Spleen (tissue), 11 donors: Measurements from ENCODE around the gene PSMB7. TPM values are rescaled to one million over a fixed set of nuclear protein-coding genes. Genes with fewer than 3 reads are reported as not detected.

Source experiments
- DNase-seq: peaks from one replicate; pipeline ENCODE4 v3.0.0-alpha.2; 2020
- H3K27ac ChIP-seq, 8 donors: fragments of 200-600 bp; sonication (generic) in 7 of 8; 1 replicate in 4 of 8; 2 replicates in 4 of 8; pipeline versions ENCODE4 v1.5.0 to v1.8.0; 2016 to 2021; ENCODE audit warnings: inconsistent platforms in 4 of 8, mild to moderate bottlenecking in 4 of 8, moderate library complexity in 1 of 8
- H3K27me3 ChIP-seq, 7 donors: fragments of 200-600 bp; sonication (generic) in 6 of 7; replicated peaks in 1 of 7; 1 replicate in 4 of 7; 2 replicates in 3 of 7; pipeline versions ENCODE4 v1.5.0 to v1.8.0; 2016 to 2021; ENCODE audit warnings: inconsistent platforms in 3 of 7, mild to moderate bottlenecking in 1 of 7
- H3K36me3 ChIP-seq, 6 donors: fragments of 200-600 bp; sonication (generic) in 5 of 6; 1 replicate in 4 of 6; 2 replicates in 2 of 6; pipeline versions ENCODE4 v1.5.0 to v1.8.0; 2016 to 2021; ENCODE audit warnings: inconsistent platforms in 2 of 6
- H3K4me1 ChIP-seq, 6 donors: fragments of 200-600 bp; sonication (generic) in 5 of 6; 1 replicate in 3 of 6; 2 replicates in 3 of 6; pipeline versions ENCODE4 v1.5.0 to v1.8.0; 2016 to 2021; ENCODE audit warnings: inconsistent platforms in 3 of 6
- H3K4me3 ChIP-seq, 8 donors: fragments of 200-600 bp; sonication (generic) in 7 of 8; 1 replicate in 4 of 8; 2 replicates in 4 of 8; pipeline versions ENCODE4 v1.5.0 to v1.8.0; 2016 to 2021; ENCODE audit warnings: inconsistent platforms in 4 of 8, mild to moderate bottlenecking in 4 of 8, moderate library complexity in 2 of 8
- H3K9me3 ChIP-seq, 8 donors: fragments of 200-600 bp; sonication (generic) in 7 of 8; 1 replicate in 4 of 8; 2 replicates in 4 of 8; pipeline versions ENCODE4 v1.5.0 to v1.8.0; 2016 to 2021; ENCODE audit warnings: inconsistent platforms in 4 of 8
- POLR2A ChIP-seq, 3 donors: fragments of 450-650 bp; IDR thresholded peaks; one replicate each; pipeline ENCODE4 v1.5.1; 2017; ENCODE audit warnings: antibody characterized with exemption in 3 of 3, mild to moderate bottlenecking in 1 of 3
- POLR2AphosphoS5 ChIP-seq, 3 donors: sonication (generic); formaldehyde crosslinking; IDR thresholded peaks; one replicate each; pipeline ENCODE4 v1.5.1; 2017; ENCODE audit warnings: antibody characterized with exemption in 3 of 3
- WGBS, 5 donors: extraction: QIAGEN DNeasy Blood & Tissue Kit in 3 of 5; methylation state at CpG; one replicate each; pipeline versions ENCODE4 v1.1.5 to v1.1.7; 2013 to 2018; 5-methylcytosine and 5-hydroxymethylcytosine counted together
- intact Hi-C: fragments of 100-400 bp; cut with DNase I; formaldehyde crosslinking; loops from one replicate; pipeline ENCODE4 v1.15.0; 2023; ENCODE audit warnings: low total_unique reads
- polyA plus RNA-seq, 3 donors: library from polyadenylated mRNA; stranded (reverse); fragments of 200-250 nt; gene quantifications; one replicate each; pipeline ENCODE4 v1.2.1, GENCODE V29; 2013
- total RNA-seq, 7 donors: library from RNA; depleted of rRNA in 3 of 7; stranded (reverse); fragments of >200 nt in 3 of 7; fragmentation: NEBNext Ultra II Directional in 4 of 7; extraction: Animal tissue kit (Norgen Biotek cat#: 25700) in 4 of 7; gene quantifications; one replicate each; pipeline versions ENCODE4 v1.1.0 to v1.2.1, GENCODE V29; 2016 to 2021
- TF ChIP-seq, protein P1 (sequence below), 11 experiments: fragments of 200-600 bp in 7 of 11; fragments of 450-650 bp in 4 of 11; sonication (generic) in 4 of 11; IDR thresholded peaks in 8 of 11; conservative IDR thresholded peaks in 3 of 11; 1 replicate in 7 of 11; 2 replicates in 4 of 11; pipeline versions ENCODE4 v1.4.0 to v1.8.0; 2016 to 2021; ENCODE audit warnings: antibody characterized with exemption in 11 of 11, inconsistent platforms in 4 of 11, mild to moderate bottlenecking in 1 of 11
- donor health status: healthy with polysubstance abuse.
- donor health status: DM: no; HTN: no; CAD: no; lungs with moderate emphysema.
- donor health status: DM: no; HTN: no; CAD: no.
- donor health status: Bipolar disorder and iron deficiency.
- donor health status: healthy.
- donor health status: DM: no; HTN: no; CAD: no.
- donor health status: DM: yes; HTN: yes; CAD: no.

The PSMB7 gene
- total and polyA plus RNA-seq, 10 donors, result 71.3 to 143 (median 108) TPM

DNA sequence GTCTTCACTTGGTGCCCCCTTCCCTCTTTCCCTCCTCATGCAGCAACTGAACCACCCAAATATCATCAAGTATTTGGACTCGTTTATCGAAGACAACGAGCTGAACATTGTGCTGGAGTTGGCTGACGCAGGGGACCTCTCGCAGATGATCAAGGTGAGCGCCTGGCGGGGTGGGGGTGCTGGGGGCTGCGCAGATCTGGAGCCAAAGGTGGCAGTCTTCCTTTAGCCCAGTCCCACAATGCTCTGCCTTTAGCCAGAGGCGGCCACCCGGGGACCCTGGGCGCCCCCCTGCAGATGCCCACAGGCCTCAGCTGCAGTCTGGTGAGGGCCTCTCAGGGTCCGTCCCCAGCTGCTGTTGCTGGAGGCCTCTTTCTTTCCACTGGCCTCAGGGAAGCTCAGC lies 93.8 kb downstream of the PSMB7 start:
- Histone ChIP-seq H3K27me3 (no peaks in the 10 kb centered on the region), H3K27ac (no peak overlapping the region), H3K9me3 (no peaks in the 10 kb centered on the region), H3K4me1 (peaks cover 0 to 31% (median 12%) of the 10 kb centered on the region in 6 donors), H3K36me3 (peaks cover 0 to 83% (median 43%) of the 10 kb centered on the region in 6 donors), H3K4me3 (no peak overlapping the region)
- TF ChIP-seq, protein P1, sequence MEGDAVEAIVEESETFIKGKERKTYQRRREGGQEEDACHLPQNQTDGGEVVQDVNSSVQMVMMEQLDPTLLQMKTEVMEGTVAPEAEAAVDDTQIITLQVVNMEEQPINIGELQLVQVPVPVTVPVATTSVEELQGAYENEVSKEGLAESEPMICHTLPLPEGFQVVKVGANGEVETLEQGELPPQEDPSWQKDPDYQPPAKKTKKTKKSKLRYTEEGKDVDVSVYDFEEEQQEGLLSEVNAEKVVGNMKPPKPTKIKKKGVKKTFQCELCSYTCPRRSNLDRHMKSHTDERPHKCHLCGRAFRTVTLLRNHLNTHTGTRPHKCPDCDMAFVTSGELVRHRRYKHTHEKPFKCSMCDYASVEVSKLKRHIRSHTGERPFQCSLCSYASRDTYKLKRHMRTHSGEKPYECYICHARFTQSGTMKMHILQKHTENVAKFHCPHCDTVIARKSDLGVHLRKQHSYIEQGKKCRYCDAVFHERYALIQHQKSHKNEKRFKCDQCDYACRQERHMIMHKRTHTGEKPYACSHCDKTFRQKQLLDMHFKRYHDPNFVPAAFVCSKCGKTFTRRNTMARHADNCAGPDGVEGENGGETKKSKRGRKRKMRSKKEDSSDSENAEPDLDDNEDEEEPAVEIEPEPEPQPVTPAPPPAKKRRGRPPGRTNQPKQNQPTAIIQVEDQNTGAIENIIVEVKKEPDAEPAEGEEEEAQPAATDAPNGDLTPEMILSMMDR (IDR thresholded peaks at IDR 0.05 in 8 of 11, conservative IDR thresholded peaks at IDR 0.05 in 3 of 11), result no peak
- TF ChIP-seq POLR2AphosphoS5 (IDR thresholded peaks at IDR 0.05) (no peak), POLR2A (IDR thresholded peaks at IDR 0.05) (no peak)
- 90 to 93% (median 90%) methylated on average over 12 of the region's 12 CpGs for WGBS, 5 donors
- no peak for DNase-seq
- intact Hi-C loops, result no loop called here

DNA sequence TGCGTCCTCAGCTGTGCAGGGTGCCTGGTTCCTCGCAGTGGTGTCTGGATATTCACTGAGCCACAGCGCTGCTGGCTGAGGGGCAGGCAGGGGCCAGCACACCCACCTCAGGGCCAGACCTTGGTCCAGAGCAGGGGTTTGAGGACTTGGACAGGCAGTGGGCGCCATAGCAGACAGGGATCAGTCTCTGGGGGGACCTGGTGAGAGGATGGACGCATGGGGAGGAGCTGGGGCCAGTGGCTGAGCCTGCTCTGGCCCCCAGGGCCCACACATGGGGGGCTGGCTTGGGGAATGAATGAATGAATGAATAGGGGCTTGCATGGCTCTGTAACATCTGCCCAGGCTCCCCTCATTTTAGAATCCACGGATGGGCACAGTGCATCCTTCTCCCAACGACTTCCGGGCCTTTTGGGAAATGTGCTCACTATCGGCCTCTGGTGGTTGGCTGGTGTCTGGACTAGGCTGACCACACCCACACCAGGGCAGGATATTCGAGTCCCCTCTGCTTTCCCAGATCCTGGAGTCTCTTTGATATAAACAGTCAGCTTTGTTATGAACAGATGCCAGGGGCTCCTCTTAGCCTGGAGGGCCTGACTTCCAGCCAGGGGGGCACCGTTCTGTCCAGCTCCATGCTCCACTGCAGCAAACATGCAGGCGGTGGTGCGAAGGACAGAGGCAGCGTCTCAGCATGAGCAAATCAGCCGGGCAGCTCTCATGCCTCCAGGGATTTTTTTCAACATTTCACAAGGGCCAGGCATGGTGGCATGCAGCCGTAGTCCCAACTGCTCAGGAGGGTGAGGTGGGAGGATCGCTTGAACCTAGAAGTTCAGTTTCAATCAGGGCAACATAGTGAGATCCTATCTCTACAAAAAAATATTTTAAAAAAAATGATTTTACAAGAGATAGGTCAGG lies 94.9 kb downstream of the PSMB7 start:
- intact Hi-C loops, result no loop called here
- H3K36me3 ChIP-seq, result peaks cover 0 to 83% (median 46%) of the 10 kb centered on the region in 6 donors
- DNase-seq, result peak; percentile 86

DNA sequence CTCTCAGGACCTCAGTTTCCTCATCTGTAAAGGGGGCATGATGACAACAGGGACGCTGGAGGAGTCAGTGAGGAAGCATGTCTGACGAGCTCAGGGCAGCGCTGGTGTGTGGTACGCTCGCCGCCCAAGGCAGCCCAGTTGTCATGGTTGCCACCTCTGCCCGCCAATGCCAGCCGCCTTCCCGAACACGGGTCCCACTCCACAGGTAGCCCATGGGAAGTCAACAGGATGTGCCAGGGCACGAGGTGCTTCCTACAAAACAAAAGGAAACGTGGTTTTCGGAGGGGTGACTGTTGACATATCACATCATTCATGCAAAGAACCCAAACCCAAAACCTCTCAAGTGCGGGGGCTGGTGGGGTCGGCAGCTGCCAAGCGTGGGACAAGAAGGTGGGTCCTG lies 99.4 kb downstream of the PSMB7 start:
- 61 to 71% (median 66%) methylated on average over 10 to 16 of the region's 16 CpGs for WGBS, 5 donors
- H3K9me3 ChIP-seq, result no peaks in the 10 kb centered on the region
- H3K4me1 ChIP-seq, result peaks cover 0 to 32% (median 10%) of the 10 kb centered on the region in 6 donors
- no peak overlapping the region for H3K4me3 ChIP-seq
- H3K27ac ChIP-seq, result no peak overlapping the region
- DNase-seq, result no peak
- TF ChIP-seq POLR2A (IDR thresholded peaks at IDR 0.05) (no peak), POLR2AphosphoS5 (IDR thresholded peaks at IDR 0.05) (no peak)
- TF ChIP-seq, protein P1 (IDR thresholded peaks at IDR 0.05 in 8 of 11, conservative IDR thresholded peaks at IDR 0.05 in 3 of 11), result no peak
- intact Hi-C loops, result loop anchor here (5.0 kb wide), 1 partner anchor 189 kb away; no protein-coding TSS in a partner anchor
- peaks cover 0 to 80% (median 48%) of the 10 kb centered on the region in 6 donors for H3K36me3 ChIP-seq
- no peaks in the 10 kb centered on the region for H3K27me3 ChIP-seq

More for the DNA sequence above, 94.9 kb downstream of the PSMB7 start:
- no peak overlapping the region for H3K4me3 ChIP-seq
- peak overlapping the region in 2 of 8 donors; percentile 36 to 42 for H3K27ac ChIP-seq
- H3K9me3 ChIP-seq, result no peaks in the 10 kb centered on the region
- no peak for TF ChIP-seq POLR2A (IDR thresholded peaks at IDR 0.05)
- TF ChIP-seq, protein P1 (IDR thresholded peaks at IDR 0.05 in 8 of 11, conservative IDR thresholded peaks at IDR 0.05 in 3 of 11), result peak; percentile 49 to 88 (median 79)
- no peaks in the 10 kb centered on the region for H3K27me3 ChIP-seq
- H3K4me1 ChIP-seq, result peaks cover 0 to 34% (median 14%) of the 10 kb centered on the region in 6 donors
- 61 to 77% (median 64%) methylated on average over 14 to 17 of the region's 17 CpGs for WGBS, 5 donors

DNA sequence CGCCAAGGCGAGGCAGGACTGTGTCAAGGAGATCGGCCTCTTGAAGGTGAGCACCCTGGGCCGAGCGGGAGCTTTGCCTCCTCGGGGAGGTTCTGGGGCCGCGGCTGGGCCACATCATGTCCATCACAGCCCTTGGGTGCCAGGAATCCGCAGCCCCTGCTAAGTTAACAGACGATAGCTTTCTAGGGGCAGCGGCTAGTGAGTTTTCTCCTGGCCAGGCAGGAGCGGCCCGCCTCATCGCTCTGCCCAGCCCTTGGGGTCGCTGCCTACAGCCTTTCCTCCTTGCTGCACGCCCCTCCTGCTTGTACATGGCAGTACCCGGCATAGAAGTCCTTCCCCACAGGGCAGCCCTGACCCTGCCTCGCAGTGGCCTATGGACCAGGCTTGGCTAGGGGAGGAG lies 101.3 kb downstream of the PSMB7 start:
- Histone ChIP-seq H3K4me3 (no peak overlapping the region), H3K4me1 (peaks cover 0 to 23% (median 2%) of the 10 kb centered on the region in 6 donors), H3K9me3 (no peaks in the 10 kb centered on the region), H3K36me3 (peaks cover 0 to 99% (median 54%) of the 10 kb centered on the region in 6 donors), H3K27me3 (no peaks in the 10 kb centered on the region), H3K27ac (no peak overlapping the region)
- TF ChIP-seq POLR2AphosphoS5 (IDR thresholded peaks at IDR 0.05) (no peak), POLR2A (IDR thresholded peaks at IDR 0.05) (no peak)
- TF ChIP-seq, protein P1 (IDR thresholded peaks at IDR 0.05 in 8 of 11, conservative IDR thresholded peaks at IDR 0.05 in 3 of 11), result no peak
- intact Hi-C loops, result no loop called here
- 90 to 95% (median 94%) methylated on average over 12 to 18 of the region's 18 CpGs for WGBS, 5 donors
- no peak for DNase-seq
